GM21529 (cell line): ENCODE results near the gene RINL.

ENCODE experiments used
- ATAC-seq: cut with Tn5 transposase; IDR thresholded peaks from one replicate; pipeline ENCODE4 v1.9.1; 2021; ENCODE audit not compliant: unreplicated experiment

Gene RINL

GRCh38 chr19:38850436-38850975 lies 27.6 kb downstream of the RINL start:
- ATAC-seq = peak; percentile 69

- ATAC-seq = peak; percentile 53
These were observed 28.1 kb downstream of the RINL start, which contains the start of gene HNRNPL for GRCh38 chr19:38849860-38850435. Gene HNRNPL, minus strand, starts transcription at chr19:38849986. Its CDS starts 20 bp downstream, at chr19:38849966.

GRCh38 chr19:38849147-38849859 lies 28.8 kb downstream of the RINL start:
- no peak for ATAC-seq

GRCh38 chr19:38848299-38849146 lies 29.6 kb downstream of the RINL start:
- no peak for ATAC-seq

- no peak for ATAC-seq
These were observed 32.0 kb downstream of the RINL start for GRCh38 chr19:38846097-38846496.

- ATAC-seq = no peak
These were observed 32.6 kb downstream of the RINL start for GRCh38 chr19:38845374-38846024.

- no peak for ATAC-seq
These were observed 33.9 kb downstream of the RINL start for GRCh38 chr19:38844093-38844686.

GRCh38 chr19:38843175-38843758 lies 34.8 kb downstream of the RINL start:
- ATAC-seq = no peak

GRCh38 chr19:38842439-38843174 lies 35.5 kb downstream of the RINL start:
- no peak for ATAC-seq

GRCh38 chr19:38841787-38842438 lies 36.2 kb downstream of the RINL start:
- no peak for ATAC-seq

- no peak for ATAC-seq
These were observed 36.8 kb downstream of the RINL start for GRCh38 chr19:38841180-38841766.

GRCh38 chr19:38840583-38840968 lies 37.5 kb downstream of the RINL start:
- no peak for ATAC-seq

- no peak for ATAC-seq
These were observed 38.1 kb downstream of the RINL start for GRCh38 chr19:38839816-38840582.

GRCh38 chr19:38838986-38839761 lies 38.9 kb downstream of the RINL start:
- no peak for ATAC-seq

- ATAC-seq = no peak
These were observed 39.7 kb downstream of the RINL start for GRCh38 chr19:38838208-38838985.

- ATAC-seq = no peak
These were observed 40.4 kb downstream of the RINL start for GRCh38 chr19:38837656-38838121.
